GM18526 (cell line): ENCODE results near the gene THAP11.

ENCODE experiments used
- POLR2A ChIP-seq: IDR thresholded peaks from 3 replicates; pipeline ENCODE4 v1.6.1; 2011; ENCODE audit not compliant: insufficient read length; ENCODE audit errors: extremely low read depth

The THAP11 gene

GRCh38 chr16:67825906-67826305 lies 16.2 kb upstream of the THAP11 start:
- no peak for TF ChIP-seq POLR2A

GRCh38 chr16:67828651-67829050 lies 13.5 kb upstream of the THAP11 start:
- no peak for TF ChIP-seq POLR2A

- TF ChIP-seq POLR2A, result no peak
Observed at GRCh38 chr16:67833030-67833414, 9.1 kb upstream of the THAP11 start.

GRCh38 chr16:67833415-67834241 lies 8.5 kb upstream of the THAP11 start:
- TF ChIP-seq POLR2A, result peak; percentile 90

- no peak for TF ChIP-seq POLR2A
Observed at GRCh38 chr16:67834242-67834614, 7.9 kb upstream of the THAP11 start.

GRCh38 chr16:67837811-67838210 lies 4.3 kb upstream of the THAP11 start:
- TF ChIP-seq POLR2A, result no peak

GRCh38 chr16:67841198-67841815 lies 813 bp upstream of the THAP11 start:
- no peak for TF ChIP-seq POLR2A

GRCh38 chr16:67842509-67843342 lies 606 bp downstream of the THAP11 start:
- TF ChIP-seq POLR2A, result no peak

- TF ChIP-seq POLR2A, result no peak
Observed at GRCh38 chr16:67843343-67843765, 1.2 kb downstream of the THAP11 start.

- no peak for TF ChIP-seq POLR2A
Observed at GRCh38 chr16:67844497-67844896, 2.4 kb downstream of the THAP11 start.

- TF ChIP-seq POLR2A, result no peak
Observed at GRCh38 chr16:67845291-67846062, 3.4 kb downstream of the THAP11 start.

- no peak for TF ChIP-seq POLR2A
Observed at GRCh38 chr16:67846063-67846319, 3.9 kb downstream of the THAP11 start.

GRCh38 chr16:67846320-67847063 lies 4.4 kb downstream of the THAP11 start, which contains the start of gene NUTF2:
TSS of gene NUTF2 (plus strand) at chr16:67846933. CDS start at chr16:67865131, 18,198 bp downstream.
- TF ChIP-seq POLR2A, result peak; percentile 72

- no peak for TF ChIP-seq POLR2A
Observed at GRCh38 chr16:67847064-67847861, 5.1 kb downstream of the THAP11 start, which contains the start of gene CENPT. TSS of gene CENPT (minus strand) at chr16:67847693. CDS start at chr16:67833859, 13,834 bp downstream.
